GM10266 (cell line): ENCODE data around the gene FIS1.

Experiments used
- DNase-seq: peaks from one replicate; pipeline ENCODE4 v3.0.0; 2012; ENCODE audit errors: extremely low spot score
- CTCF ChIP-seq: IDR thresholded peaks from 2 replicates; pipeline ENCODE4 v1.5.1; 2012; ENCODE audit warnings: mild to moderate bottlenecking, low read depth; ENCODE audit not compliant: control insufficient read depth, insufficient read depth; ENCODE audit errors: missing control alignments

The FIS1 gene

GRCh38 chr7:101245147-101245668 lies 327 bp upstream of the FIS1 start:
- DNase-seq, result no peak

GRCh38 chr7:101243646-101244374 lies 1.1 kb downstream of the FIS1 start:
- peak; percentile 4 for DNase-seq
- TF ChIP-seq CTCF, result no peak

More at GRCh38 chr7:101245147-101245668, 327 bp upstream of the FIS1 start:
- TF ChIP-seq CTCF, result no peak

- no peak for TF ChIP-seq CTCF
- no peak for DNase-seq
These were observed 3.2 kb downstream of the FIS1 start for GRCh38 chr7:101241443-101242349.

GRCh38 chr7:101241015-101241363 lies 3.9 kb downstream of the FIS1 start:
- TF ChIP-seq CTCF, result no peak
- no peak for DNase-seq

GRCh38 chr7:101240226-101241014 lies 4.5 kb downstream of the FIS1 start:
- no peak for DNase-seq
- no peak for TF ChIP-seq CTCF

- no peak for DNase-seq
- no peak for TF ChIP-seq CTCF
These were observed 5.0 kb downstream of the FIS1 start for GRCh38 chr7:101239951-101240220.
